ENCODE results near the gene LAMP1. TPM values are rescaled to one million over a fixed set of nuclear protein-coding genes. Genes with fewer than 3 reads are reported as not detected.
"Not testable (repeated sequence)": the region's sequence is repeated elsewhere in the genome, so short reads cannot be mapped to it uniquely, and the experiment has no call there.

LAMP1 gene
- total RNA-seq, 1 donor from 2014 or later = 236 TPM

GRCh38 chr13:113297370-113298042 is 467 bp downstream of the LAMP1 start:
- no peak for DNase-seq (ENCODE audit: low read depth, low spot score)

GRCh38 chr13:113298043-113298945 is 1.3 kb downstream of the LAMP1 start:
- no peak for DNase-seq (ENCODE audit: low read depth, low spot score)

- no peak for DNase-seq (ENCODE audit: low read depth, low spot score)
Observed at GRCh38 chr13:113299951-113300350, 2.9 kb downstream of the LAMP1 start.

GRCh38 chr13:113302986-113303385 is 5.9 kb downstream of the LAMP1 start:
- no peak for DNase-seq (ENCODE audit: low read depth, low spot score)

- DNase-seq (ENCODE audit: low read depth, low spot score) = no peak
Observed at GRCh38 chr13:113304121-113304520, 7.1 kb downstream of the LAMP1 start.

- DNase-seq (ENCODE audit: low read depth, low spot score) = no peak
Observed at GRCh38 chr13:113305208-113305607, 8.2 kb downstream of the LAMP1 start.

- no peak for DNase-seq (ENCODE audit: low read depth, low spot score)
Observed at GRCh38 chr13:113307491-113307890, 10.5 kb downstream of the LAMP1 start.

- DNase-seq (ENCODE audit: low read depth, low spot score) = no peak
Observed at GRCh38 chr13:113309473-113309872, 12.4 kb downstream of the LAMP1 start.

GRCh38 chr13:113314112-113314511 is 17.1 kb downstream of the LAMP1 start:
- not testable (repeated sequence) for DNase-seq (ENCODE audit: low read depth, low spot score)

GRCh38 chr13:113314895-113315470 is 17.9 kb downstream of the LAMP1 start:
- DNase-seq (ENCODE audit: low read depth, low spot score) = not testable (repeated sequence)

- DNase-seq (ENCODE audit: low read depth, low spot score) = no peak
Observed at GRCh38 chr13:113315992-113316391, 19.0 kb downstream of the LAMP1 start.

GRCh38 chr13:113317031-113317430 is 20.0 kb downstream of the LAMP1 start:
- DNase-seq (ENCODE audit: low read depth, low spot score) = no peak

- DNase-seq (ENCODE audit: low read depth, low spot score) = no peak
Observed at GRCh38 chr13:113318956-113319355, 21.9 kb downstream of the LAMP1 start.

GRCh38 chr13:113319371-113319770 is 22.3 kb downstream of the LAMP1 start:
- DNase-seq (ENCODE audit: low read depth, low spot score) = no peak

- no peak for DNase-seq (ENCODE audit: low read depth, low spot score)
Observed at GRCh38 chr13:113320226-113320875, 23.3 kb downstream of the LAMP1 start.

- no peak for DNase-seq (ENCODE audit: low read depth, low spot score)
Observed at GRCh38 chr13:113321546-113321945, 24.5 kb downstream of the LAMP1 start.

GRCh38 chr13:113322043-113322461 is 25.0 kb downstream of the LAMP1 start:
- DNase-seq (ENCODE audit: low read depth, low spot score) = no peak

- DNase-seq (ENCODE audit: low read depth, low spot score) = no peak
Observed at GRCh38 chr13:113322890-113323651, 26.0 kb downstream of the LAMP1 start.

- no peak for DNase-seq (ENCODE audit: low read depth, low spot score)
Observed at GRCh38 chr13:113323869-113324268, 26.8 kb downstream of the LAMP1 start.

GRCh38 chr13:113324398-113324797 is 27.4 kb downstream of the LAMP1 start:
- DNase-seq (ENCODE audit: low read depth, low spot score) = no peak

GRCh38 chr13:113325779-113326178 is 28.7 kb downstream of the LAMP1 start:
- DNase-seq (ENCODE audit: low read depth, low spot score) = no peak
